Stimulated activated CD8-positive, alpha-beta memory T cell treated with anti-CD3 and anti-CD28 coated beads, Interleukin-15, amount 100 ng/mL, for 24 hours (primary cell): ENCODE measurements around the gene FOXK2.
"Not testable (repeated sequence)": the region's sequence is repeated elsewhere in the genome, so short reads cannot be mapped to it uniquely, and the experiment has no call there.

Experiments used
- DNase-seq: peaks from one replicate; pipeline ENCODE4 v3.0.0-alpha.2; 2020; ENCODE audit warnings: low read depth

Gene FOXK2

DNA sequence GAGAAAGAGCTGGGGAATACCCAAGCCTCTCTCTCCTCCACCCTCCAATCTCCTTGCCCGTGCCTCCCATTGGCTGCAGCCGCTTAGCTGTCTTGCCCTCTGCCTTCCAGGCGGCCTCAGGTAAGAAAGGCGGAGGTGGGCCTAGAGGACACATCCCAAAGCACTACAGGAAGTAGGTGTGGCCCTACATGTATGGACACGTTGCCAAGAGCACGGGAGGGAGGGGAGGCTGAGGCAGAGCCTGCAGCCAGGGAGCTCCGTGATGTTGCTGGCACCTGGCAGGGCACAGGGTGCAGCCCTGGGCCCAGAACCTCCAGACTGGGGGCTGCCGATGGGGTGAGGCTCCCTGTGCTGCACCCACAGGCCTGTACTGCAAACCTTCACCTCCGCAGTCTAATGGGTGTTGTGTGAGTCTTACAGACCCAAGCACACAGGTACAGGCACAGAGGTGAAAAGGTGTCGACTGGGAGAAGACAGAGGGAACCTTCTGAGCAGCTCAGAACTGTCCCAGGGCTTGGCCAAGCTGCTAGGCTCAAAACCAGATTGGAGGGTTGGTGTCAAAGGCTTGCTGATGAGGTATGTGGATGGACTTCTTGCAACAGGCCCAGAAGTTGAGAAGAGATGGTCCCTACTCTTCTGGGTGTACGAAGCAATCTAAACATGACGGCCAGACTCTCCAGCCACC lies 23.5 kb upstream of the FOXK2 start:
- DNase-seq, result no peak

DNA sequence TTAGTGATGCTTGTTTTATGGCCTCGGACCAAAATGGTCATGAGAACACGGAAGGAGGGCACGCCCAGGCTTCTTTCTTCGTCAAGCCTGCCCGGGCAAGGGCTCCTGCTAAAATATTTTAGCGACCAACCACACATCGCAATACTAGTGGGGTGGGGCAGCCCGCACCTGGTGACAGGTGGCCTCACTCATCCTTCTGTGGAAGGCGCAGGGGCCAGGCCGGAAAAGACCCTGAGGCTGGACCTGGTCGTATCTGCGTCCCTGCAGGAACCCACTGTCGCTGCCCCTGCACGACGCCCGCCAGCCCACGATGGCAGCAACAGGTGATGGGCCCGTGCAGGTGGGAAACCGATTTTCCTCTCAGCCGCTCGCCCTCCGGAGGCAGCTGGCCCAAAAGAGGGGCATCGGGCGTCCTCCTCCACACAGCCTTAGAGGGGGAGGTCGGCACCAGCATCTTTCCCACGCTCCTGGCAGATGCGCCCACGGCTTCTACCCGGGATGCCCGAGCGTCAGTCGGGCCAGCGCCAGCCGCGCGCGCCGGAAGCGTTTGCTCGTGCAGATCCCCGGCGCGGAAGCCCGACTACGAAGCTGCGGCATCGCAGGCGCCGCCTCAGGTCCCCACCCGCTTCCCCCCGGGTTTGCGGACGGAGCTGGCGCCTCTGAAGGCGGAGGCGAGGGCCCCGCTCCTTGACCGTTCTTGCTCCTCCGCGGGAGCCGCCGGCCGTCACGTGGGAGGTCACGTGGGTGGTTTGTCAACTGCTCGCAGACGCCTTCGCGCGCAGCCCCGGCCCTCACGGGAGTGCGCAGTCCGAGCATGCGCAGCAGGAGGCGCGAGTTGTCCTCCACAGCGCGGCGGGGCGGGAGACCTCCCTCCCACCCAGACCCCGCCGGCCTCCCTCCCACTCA lies 22.8 kb upstream of the FOXK2 start:
- DNase-seq, result peak; percentile 78

GRCh38 chr17:82497483-82498405 lies 21.8 kb upstream of the FOXK2 start:
- no peak for DNase-seq

- no peak for DNase-seq
These were observed 17.3 kb upstream of the FOXK2 start for GRCh38 chr17:82502207-82502606.

DNA sequence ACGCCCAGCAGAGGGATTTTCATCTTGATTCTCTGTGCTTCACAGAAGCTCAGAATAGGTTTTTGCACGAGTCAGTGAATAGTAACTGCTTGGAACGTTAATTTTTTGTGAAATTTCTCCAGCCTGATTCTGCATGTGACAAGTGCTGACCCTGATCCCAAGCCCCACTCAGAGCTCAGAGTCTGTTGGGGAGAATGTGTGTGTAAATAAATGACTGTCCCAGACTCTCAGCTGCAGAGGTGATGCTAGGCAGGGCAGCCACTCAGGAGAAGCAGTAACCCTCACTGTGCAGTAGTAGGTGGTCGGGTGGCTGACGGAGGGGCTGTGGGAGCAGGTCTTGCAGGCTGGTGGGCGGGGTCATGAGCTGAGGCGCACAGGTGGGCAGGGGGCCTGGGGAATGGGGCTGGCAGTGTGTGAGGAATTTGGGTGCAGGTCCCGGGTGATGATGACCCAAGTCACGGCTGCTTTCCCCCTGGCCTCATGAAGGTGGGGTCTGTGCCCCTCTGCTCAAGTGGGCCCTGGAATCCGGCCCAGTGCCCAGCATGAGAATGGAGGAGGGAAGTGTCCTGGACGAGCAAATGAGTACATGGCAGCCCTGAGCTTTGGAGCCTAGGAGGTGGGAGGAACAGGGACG lies 16.3 kb upstream of the FOXK2 start:
- DNase-seq, result no peak

- DNase-seq, result no peak
These were observed 15.7 kb upstream of the FOXK2 start for GRCh38 chr17:82503728-82504308.

DNA sequence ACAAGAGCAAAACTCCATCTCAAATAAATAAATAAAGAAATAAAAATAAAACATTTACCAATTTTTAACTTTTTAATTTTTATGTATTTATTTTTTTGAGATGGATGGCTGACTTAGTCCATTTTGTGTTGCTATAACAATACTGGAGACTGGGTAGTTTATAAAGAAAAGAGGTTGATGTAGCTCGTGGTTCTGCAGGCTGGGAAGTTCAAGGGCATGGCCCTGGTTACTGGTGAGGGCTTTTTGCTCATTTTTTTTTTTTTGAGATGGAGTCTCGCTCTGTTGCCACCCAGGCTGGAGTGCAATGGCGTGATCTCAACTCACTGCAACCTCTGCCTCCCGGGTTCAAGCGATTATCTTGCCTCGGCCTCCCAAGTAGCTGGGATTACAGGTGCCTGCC lies 14.2 kb upstream of the FOXK2 start:
- no peak for DNase-seq

DNA sequence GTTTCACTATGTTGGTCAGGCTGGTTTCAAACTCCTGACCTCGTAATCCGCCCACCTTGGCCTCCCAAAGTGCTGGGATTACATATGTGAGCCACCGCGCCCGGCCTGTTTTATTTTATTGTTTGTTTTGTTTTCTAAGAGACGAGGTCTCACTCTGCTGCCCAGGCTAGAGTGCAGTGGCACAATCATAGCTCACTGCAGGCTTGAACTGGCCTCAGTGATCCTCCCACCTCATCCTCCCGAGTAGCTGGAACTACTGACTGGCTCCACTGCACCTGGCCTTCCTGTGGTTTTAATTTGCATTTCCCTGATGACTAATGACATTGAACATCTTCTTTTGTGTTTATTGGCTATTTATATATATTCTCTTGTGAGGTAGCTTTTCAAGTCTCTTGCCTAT lies 13.1 kb upstream of the FOXK2 start:
- not testable (repeated sequence) for DNase-seq

- no peak for DNase-seq
These were observed 11.8 kb upstream of the FOXK2 start for GRCh38 chr17:82507631-82508175.

GRCh38 chr17:82511642-82512041 lies 7.9 kb upstream of the FOXK2 start:
- DNase-seq, result not testable (repeated sequence)

GRCh38 chr17:82513864-82514263 lies 5.7 kb upstream of the FOXK2 start:
- not testable (repeated sequence) for DNase-seq

GRCh38 chr17:82517230-82517865 lies 2.2 kb upstream of the FOXK2 start:
- DNase-seq, result no peak

DNA sequence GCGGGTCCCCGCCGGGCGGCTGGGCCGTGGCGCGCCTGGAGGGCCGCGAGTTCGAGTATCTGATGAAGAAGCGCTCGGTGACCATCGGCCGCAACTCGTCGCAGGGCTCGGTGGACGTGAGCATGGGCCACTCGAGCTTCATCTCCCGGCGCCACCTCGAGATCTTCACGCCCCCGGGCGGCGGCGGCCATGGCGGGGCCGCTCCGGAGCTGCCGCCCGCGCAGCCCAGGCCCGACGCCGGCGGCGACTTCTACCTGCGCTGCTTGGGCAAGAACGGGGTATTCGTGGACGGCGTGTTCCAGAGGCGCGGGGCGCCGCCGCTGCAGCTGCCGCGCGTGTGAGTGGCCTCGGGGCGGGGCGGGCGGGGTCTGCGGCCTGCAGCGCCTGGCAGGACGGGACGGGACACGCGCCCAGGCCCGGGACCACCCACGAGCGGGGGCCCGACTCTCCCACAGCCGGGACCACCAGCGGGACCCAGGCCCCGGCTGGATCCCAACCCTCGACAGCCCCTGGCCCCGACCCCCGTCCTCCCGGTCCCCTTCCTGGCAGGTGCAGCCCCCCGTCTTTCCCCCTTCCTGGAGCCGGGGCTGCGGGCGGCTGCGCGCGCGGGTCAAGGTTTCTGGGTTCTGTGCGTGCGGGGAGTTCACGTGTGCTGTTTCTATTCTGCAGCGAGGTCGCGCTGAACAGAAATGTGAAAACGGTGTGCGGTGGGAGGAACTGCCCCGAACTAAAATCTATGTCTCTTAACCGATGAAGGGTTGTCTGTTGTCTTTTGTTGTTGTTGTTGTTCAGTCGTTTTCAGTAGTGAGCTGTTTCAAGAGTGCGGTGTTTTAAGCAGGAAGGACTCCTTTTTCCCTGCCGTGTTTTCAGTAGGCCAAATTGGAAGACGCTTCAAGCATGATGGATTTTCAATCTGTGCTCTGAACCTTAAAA lies 705 bp downstream of the FOXK2 start:
- no peak for DNase-seq

GRCh38 chr17:82524540-82524939 lies 5.0 kb downstream of the FOXK2 start:
- no peak for DNase-seq

DNA sequence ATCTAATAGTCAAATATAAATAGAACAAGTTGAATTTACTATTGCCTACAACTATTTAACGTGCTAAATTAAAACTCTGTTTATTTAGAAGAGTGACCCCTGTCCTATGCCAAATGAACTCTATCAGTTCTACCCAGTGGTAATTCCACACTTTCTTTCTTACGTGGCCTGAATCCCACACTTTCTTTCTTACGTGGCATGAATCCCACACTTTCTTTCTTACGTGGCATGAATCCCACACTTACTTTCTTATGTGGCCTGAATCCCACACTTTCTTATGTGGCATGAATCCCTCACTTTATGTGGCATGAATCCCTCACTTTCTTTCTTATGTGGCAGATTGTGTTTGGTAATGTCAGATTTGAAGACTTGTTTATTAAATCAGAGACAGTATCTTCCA lies 6.2 kb downstream of the FOXK2 start:
- no peak for DNase-seq

DNA sequence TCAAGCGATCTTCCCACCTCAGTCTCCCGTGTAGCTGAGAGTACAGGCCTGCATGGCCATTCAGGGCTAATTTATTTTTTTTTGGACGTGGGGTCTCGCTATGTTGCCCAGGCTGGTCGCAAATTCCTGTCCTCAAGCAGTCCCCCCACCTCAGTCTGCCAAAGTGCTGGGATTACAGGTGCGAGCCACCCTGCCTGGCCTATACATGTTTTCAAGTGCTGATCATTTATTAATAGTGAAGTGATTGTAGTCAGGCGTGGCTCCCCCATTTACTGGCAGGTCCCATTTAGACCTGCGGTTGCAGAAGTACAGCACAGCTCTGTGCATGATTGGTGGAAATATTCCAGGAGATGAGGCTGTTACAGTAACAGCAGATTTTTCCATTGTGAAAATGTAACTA lies 8.4 kb downstream of the FOXK2 start:
- no peak for DNase-seq

DNA sequence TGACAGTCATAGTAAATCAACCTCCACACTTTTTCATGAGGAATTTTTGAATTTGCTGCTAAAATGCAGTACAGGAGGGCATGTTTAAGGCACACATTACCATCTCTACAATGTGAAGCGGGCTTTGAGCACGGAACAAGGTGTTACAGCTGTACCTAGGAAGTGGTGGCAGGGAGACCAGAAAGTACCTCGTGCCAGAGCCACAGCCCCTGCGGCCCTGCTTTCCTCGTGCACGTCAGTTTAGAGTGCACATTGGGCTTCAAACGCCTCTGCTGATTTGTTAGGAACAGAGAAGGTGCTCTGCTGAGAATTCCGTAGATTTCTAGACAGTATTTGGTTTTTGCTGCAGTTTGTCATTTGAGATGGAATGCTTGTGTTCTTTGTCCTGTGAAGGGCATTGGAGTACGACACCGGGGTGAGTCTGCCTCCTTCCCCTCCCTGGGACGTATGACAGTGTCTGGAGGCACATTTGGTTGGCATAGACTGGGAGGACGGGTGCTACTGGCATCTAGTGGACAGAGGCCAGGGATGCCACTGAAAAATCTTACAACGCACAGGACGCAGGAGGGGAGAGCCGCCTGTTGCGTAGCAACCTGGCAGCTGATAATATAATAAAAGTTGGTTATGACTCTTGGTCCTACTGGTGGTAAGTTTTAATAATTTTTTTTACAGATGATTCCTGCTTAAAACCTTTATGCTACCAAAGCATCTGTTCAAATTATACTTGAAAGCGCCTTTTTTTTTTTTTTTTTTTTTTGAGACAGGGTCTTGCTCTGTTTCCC lies 9.1 kb downstream of the FOXK2 start:
- no peak for DNase-seq

DNA sequence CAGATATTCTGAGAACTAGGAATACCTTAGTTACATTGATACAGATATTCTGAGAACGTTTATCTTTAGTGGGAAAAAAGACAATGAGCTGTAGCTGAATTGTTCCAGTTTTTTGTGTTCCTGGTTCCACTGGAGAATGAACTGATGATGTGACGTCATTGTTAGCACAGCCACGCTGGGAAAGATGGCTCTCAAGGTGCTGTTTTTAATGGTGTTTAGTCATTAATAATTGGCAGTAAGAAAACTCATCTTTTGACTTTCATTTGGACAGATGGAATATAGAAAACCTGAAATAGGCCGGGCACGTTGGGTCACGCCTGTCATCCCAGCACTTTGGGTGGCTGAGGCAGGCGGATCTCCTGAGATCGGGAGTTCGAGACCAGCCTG lies 10.4 kb downstream of the FOXK2 start:
- no peak for DNase-seq

DNA sequence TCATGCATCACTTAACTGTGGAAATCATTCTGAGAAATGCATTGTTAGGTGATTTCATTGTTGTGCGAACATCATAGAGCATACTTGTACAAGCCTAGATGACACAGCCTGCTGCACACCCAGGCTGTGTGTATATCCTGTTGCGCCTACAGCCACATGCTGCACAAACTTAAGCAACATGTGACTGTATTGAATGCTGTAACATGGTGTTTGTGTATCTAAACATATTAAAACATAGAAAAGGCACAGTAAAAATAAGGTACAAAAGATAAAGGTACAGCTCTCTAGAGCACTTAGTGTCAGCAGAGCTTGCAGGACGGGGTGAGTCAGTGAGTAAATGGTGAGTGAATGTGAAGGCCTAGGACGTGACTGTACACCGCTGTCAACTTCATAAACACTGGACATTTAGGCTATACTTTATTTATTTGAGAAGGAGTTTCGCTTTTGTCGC lies 11.9 kb downstream of the FOXK2 start:
- no peak for DNase-seq
